Measurements from ENCODE around the gene GSTM1.
"Not testable (repeated sequence)": the region's sequence is repeated elsewhere in the genome, so short reads cannot be mapped to it uniquely, and the experiment has no call there.

The GSTM1 gene

DNA sequence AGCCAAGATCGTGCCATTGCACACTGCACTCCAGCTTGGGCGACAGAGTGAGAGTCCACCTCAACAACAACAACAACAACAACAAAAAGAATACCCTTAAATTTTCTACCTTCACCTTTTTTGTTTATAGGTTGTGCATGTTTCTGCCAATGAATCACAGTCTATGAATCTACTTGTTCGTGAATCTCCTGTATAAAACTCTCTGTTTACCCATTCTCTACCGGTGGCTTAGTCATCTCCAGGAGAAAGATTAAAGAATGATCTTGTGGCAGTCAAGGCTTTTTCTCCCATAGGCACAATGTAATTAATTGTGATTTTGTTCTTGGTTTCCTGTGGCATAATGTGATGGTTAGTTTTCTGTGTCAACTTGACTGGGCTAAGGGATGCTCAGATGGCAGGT lies 10.2 kb downstream of the GSTM1 start:
- DNase-seq (ENCODE audit: low read depth), result not testable (repeated sequence)

DNA sequence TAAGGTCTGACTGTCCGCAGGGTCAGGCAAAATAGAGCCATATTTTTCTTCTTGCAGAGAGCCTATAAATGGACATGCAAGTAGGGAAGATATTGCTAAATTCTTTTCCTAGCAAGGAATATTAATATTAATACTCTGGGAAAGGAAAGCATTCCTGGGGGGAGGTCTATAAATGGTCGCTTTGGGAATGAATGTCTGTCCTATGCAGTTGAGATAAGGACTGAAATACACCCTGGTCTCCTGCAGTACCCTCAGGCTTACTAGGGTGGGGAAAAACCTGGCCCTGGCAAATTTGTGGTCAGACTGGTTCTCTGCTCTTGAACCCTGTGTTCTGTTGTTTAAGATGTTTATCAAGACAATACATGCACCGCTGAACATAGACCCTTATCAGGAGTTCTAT lies 15.3 kb downstream of the GSTM1 start:
- not testable (repeated sequence) for DNase-seq (ENCODE audit: low read depth)

DNA sequence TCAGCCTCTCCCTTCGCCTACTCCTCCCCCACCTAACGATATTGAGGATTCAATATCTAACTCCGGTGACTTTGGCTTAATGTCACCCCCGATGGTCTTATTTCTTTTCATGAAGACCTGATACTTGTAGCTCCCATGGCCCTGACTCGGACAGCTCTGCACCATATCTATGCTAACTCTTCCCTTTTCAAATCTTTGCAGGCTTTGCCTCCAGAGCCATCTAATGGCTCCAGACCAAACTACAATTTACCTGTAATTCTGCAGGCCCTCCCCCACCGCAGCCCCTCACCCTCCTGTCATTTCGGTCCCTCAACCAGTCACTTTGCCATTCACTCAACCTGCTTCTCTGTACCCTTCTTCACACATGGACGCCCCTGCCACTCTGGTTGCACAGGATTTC lies 16.6 kb downstream of the GSTM1 start:
- DNase-seq (ENCODE audit: low read depth), result no peak

DNA sequence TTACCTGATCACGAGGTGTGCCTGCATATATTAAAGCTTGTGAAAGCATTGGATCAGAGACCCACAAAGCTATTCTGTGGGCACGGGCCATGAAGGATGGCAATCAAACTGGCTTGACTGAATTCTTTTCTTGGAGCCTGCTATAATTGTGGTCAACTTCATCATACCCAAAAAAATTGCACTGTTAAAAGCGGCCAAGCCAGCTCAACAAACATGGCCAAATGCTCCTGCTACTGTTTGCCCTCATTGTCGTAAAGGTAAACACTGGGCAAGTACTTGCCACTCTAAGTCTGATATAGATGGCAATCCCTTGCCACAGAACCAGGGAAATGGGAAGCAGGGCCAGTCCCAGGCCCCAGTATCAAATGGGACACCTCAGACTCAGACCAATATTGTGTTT lies 17.8 kb downstream of the GSTM1 start:
- no peak for DNase-seq (ENCODE audit: low read depth)

DNA sequence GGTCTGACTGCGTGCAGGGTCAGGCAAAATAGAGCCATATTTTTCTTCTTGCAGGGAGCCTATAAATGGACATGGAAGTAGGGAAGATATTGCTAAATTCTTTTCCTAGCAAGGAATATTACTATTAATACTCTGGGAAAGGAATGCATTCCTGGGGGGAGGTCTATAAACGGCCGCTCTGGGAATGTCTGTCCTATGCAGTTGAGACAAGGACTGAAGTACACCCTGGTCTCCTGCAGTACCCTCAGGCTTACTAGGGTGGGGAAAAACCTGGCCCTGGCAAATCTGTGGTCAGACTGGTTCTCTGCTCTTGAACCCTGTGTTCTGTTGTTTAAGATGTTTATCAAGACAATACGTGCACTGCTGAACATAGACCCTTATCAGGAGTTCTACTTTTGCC lies 21.3 kb downstream of the GSTM1 start:
- not testable (repeated sequence) for DNase-seq (ENCODE audit: low read depth)

DNA sequence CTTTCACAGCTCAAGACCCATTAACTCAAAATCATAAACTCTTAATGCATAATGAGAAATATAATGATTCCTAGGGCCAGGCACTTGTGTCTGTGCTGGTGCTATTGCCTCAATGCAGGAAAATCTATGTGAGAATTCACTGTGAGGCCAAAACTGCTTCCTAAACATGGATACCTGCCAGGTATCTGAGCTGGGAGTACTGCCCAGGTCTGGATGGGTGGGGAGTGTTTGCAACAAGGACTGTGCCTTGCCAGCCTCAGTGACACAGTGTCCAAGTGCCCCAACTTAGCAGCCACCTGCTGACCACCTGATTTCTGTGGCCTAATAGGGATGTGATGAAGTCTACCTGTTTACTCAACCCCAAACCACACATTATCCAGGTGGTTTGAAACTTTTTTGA lies 22.2 kb downstream of the GSTM1 start:
- not testable (repeated sequence) for DNase-seq (ENCODE audit: low read depth)

DNA sequence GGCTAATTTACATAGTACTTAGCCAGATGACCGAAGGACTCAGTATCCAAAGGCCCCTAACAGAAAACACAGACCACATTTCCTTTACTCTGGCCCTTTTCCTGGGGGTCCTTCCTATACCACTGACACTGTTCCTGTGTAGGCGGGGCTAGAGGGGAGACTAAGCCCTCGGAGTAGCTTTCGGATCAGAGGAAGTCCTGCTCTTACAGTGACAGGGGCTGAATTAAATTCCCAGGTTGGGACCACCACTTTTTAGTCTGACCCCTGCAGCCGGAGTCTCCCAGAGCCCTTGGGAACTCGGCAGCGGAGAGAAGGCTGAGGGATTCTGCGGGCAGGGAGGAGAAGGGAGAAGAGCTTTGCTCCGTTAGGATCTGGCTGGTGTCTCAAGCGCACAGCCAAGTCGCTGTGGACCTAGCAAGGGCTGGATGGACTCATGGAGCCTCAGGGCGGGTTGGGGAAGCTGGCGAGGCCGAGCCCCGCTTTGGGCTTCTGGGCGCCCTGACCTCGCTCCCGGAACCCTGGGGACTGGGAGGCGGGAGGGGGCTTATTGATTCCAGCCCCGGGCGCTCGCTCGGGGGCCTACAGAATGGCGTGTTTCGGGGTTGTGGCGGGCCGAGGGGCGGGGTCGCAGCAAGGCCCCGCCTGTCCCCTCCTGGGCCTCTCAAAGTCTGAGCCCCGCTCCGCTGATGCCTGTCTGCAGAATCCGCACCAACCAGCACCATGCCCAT lies 24.1 kb downstream of the GSTM1 start, which contains the start of gene GSTM5:
Gene GSTM5, plus strand, starts transcription at position 659 of the 728 bp plus-strand sequence. Its CDS starts 62 bp downstream, at position 721.
- DNase-seq (ENCODE audit: low read depth), result not testable (repeated sequence)

DNA sequence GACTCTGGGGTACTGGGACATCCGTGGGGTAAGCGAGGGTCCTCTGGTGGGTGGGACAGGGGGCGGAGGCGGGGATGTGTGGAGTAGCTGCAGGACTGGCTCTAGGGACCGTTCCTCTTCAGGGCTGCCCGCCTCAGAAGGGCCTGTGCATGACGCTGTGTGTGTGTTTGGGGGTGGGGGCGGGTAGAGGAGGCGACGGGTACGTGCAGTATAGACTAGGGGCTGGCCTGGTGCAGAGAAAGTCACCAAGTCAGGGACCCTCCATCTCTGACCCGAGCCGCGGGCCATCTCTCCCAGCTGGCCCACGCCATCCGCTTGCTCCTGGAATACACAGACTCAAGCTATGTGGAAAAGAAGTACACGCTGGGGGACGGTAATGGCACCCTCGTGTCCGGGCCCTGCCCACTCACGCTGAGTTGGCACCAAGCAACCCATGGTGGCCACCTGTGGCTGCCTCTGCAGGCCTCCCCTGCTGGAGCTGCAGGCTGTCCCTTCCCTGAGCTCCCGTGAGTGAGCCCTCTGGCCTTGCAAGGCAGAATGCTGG lies 24.8 kb downstream of the GSTM1 start:
- no peak for DNase-seq (ENCODE audit: low read depth)

DNA sequence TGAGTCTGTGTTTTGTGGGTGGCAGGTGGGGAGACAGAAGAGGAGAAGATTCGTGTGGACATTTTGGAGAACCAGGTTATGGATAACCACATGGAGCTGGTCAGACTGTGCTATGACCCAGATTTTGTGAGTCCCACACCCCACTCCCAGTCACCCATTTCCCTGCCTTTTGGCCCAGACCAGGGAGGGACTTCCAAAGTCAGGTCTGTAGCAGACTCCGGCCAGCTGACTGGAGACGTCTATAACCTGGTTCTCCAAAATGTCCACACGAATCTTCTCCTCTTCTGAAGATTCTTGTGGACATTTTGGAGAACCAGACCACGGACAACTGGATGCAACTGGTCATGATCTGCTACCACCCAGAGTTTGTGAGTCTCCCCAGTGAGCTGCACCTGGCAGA lies 26.0 kb downstream of the GSTM1 start:
- DNase-seq (ENCODE audit: low read depth), result no peak

DNA sequence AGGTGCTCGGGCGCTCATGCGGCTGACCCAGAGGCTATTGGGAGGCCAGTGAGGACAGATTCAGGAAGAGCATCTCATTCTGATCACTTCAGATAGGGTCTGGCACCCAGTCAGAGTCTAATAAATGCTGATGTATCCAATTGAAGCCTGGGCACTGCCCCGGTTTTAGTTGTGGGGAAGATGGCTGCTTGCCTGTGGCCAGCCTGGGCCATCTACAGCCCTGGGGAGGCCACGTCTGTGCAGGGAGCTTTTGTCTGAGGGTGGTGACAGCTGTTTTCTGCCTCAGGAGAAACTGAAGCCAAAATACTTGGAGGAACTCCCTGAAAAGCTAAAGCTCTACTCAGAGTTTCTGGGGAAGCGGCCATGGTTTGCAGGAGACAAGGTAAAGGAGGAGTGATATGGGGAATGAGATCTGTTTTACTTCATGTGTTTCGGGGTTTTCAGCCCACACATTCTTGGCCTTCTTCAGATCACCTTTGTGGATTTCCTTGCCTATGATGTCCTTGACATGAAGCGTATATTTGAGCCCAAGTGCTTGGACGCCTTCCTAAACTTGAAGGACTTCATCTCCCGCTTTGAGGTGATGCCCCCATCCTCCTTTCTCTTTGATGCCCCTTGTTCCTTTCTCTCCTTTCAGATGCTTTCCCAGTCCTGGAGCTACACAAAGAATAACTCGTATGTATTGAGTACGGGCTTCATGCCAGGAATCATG lies 27.2 kb downstream of the GSTM1 start:
- DNase-seq (ENCODE audit: low read depth), result no peak

DNA sequence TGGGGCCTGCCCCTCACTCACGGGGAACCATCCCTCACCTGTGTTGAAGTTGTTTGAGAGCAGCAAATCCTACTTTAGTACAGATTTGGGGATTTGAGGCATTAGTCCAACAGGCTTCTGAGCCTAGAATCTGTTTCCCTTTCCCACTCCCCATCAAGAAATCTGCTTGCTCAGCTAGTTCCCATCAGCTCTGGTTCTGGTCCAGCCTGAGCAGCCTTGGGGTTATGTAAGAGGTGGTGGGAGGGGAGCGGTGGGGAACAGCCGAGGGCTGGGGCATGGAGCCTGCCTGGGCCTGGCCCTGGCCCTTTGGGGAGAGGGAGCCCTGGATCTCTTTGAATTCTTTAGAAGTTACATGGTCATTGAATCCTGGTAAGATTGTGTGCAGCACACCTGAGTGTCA lies 28.5 kb downstream of the GSTM1 start:
- no peak for DNase-seq (ENCODE audit: low read depth)

DNA sequence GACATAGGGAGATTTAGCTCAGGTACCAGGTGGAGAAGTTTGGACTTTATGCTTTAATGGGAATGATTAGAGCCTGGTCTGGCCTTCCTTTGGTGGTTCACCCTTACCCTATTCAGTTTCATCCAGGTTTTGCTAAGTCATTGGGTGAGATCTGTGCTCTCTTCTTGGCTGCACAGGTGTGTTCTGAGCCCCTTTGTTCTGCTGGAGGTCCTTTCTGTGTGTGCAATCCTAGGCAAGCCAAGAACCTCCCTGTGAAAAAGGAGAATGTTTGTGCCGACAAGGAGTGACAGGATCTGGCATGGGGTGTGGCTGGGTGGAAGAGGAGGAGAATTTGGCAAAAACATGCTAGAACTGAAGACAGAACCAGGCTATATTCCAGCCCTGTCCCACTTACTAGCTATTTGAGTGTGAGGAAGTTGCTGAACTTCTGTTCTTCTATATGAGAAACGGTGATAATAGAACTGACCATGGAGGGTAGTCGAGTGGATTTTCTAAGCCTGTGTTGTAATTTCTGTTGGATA lies 29.0 kb downstream of the GSTM1 start:
- DNase-seq (ENCODE audit: low read depth), result no peak

DNA sequence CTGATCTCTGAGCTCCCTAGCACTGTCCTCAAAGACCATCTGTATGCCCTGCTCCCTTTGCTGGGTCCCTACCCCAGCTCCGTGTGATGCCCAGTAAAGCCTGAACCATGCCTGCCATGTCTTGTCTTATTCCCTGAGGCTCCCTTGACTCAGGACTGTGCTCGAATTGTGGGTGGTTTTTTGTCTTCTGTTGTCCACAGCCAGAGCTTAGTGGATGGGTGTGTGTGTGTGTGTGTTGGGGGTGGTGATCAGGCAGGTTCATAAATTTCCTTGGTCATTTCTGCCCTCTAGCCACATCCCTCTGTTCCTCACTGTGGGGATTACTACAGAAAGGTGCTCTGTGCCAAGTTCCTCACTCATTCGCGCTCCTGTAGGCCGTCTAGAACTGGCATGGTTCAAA lies 30.1 kb downstream of the GSTM1 start:
- no peak for DNase-seq (ENCODE audit: low read depth)

DNA sequence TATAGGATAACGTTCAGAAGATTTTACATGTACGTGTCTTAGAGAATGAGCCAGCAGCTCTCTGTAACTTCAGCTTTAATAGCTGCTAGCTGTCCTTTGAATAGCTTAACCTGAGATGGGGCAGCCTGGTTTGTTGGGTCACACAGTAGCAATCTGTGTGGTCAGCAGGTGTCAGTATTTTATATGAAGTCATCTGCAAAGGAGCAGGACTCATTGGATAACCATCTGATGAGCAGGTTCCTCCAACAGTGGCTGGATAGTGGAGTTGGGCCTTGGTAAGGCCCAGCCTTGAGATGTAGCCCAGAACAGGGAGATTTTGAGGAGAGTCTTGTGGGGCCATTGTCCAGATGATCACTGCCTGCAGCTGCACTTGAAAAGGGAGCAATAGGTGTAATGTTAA lies 30.9 kb downstream of the GSTM1 start:
- no peak for DNase-seq (ENCODE audit: low read depth)

DNA sequence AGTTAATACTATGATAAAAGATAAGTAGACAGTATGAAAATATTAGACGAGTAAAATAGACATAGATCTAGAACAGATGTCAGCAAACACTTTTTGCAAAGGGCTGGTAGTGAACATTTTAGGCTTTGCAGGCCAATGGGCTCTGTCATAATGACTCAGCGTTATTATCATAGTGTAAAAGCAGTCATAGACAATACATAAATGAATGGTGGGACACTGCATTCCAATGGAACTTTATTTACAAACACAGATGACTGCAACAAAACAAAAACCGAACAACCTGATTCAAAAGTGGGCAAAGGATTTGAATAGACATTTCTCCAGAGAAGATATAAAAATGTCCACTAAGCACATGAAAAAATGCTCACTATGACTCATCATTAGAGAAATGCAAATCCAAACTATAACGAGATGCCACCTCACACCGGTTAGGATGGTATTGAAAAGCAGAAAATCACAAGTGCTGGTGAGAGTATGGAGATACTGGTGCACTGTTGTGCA lies 31.8 kb downstream of the GSTM1 start:
- no peak for DNase-seq (ENCODE audit: low read depth)

DNA sequence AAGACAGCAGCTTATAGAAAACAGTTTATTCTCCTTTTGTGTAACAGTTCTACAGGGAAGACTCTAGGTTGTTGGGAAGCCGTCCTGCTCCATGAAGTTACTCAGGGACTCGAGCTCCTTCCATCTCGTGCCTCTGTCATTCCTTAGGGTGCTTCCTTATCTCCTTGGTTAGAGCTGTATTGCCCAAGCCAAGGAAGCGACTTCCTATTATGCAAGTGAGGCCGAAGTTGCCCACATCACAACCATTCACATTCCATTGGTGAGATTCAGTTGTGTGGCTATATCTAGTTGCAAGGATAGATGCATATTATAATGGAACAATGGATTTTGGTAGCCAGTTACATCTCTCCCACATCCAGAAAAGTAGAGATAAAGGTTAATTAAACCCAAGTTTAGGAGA lies 33.4 kb downstream of the GSTM1 start:
- DNase-seq (ENCODE audit: low read depth), result no peak

DNA sequence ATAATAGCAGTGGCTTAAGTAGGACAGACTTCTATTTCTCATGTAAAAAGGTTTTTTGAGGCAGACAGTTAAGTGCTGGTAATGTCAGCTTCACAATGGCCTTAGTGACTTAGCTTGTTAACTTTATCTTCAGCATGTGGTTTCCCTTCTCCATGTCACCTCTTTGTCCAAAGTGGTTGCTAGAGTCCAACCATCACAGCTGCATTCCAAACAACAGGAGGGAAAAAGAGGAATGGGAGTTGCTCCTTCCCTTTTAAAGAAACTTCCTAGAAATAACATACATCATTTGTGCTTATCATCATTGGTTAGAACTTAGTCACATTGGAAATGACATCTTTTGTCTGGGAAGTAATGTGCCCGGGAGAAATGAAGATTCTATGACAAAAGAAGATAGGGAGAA lies 34.4 kb downstream of the GSTM1 start:
- no peak for DNase-seq (ENCODE audit: low read depth)

DNA sequence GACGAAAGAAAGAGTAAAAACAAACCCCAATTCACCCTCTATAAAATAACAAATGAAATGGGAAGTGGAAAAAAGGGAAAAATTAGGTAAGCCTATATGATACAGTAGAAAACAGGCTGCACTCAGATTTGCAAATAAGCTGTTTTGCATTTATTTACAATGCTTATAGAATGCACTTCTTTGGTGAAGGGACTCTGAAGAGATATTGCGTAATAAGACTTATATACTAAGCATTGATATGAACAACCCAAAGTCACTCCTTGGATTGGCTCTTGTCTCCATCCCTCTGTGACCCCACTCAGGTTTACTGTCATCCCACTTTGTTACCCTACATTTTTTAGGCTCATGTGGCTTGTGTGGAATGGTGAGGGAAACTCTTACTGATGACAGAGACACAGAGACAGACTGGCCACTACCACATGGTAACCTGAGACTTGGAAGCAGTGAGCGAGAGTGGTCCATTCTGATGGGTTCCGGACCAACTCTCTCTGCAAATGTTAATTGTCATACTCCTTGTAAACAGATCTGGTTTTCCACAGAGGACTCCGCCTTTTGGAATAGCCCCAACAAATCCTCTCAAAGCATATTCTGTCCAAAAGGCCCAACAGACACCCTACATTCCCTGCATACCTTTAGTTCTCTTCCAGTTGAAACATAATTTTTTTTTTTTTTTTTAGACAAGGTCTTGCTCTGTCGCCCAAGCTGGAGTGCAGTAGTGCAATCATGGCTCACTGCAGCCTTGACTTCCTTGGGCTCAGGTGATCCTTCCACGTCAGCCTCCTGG lies 35.5 kb downstream of the GSTM1 start:
- DNase-seq (ENCODE audit: low read depth), result no peak

DNA sequence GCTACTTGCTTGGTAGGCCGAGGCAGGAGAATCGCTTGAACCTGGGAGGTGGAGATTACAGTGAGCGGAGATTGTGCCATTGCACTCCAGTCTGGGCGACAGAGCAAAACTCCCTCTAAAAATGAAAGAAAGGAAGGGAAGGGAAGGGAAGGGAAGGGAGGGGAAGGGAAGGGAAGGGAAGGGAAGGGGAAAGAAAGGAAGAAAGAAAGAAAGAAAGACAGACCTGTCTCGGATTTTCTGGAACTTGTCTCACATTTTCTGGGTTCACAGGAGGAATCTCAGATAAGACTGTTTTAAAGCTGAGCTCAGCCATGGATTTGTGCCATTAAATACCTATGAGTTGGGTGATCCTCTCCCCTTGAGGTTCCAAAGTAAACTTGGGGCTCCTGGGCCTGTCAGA lies 37.3 kb downstream of the GSTM1 start:
- no peak for DNase-seq (ENCODE audit: low read depth)

DNA sequence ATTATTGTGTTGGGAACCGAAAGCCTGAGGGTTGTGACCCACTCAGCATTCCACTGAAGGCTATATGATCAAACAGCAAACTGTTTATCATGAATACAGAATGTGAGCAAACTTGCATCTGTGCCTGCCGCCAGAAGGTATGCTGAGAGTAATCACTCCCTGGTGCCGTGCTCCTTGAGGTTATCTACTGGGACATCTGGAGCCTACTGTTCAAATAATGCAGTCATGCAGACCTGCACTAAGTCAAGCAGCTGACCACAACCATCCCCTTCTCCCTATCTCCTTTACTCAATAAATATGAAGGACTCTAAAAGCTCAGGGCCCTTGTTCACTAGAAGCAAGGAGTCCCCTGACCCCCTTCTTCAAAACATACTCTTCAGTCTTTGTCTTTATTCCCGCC lies 37.9 kb downstream of the GSTM1 start:
- no peak for DNase-seq (ENCODE audit: low read depth)

DNA sequence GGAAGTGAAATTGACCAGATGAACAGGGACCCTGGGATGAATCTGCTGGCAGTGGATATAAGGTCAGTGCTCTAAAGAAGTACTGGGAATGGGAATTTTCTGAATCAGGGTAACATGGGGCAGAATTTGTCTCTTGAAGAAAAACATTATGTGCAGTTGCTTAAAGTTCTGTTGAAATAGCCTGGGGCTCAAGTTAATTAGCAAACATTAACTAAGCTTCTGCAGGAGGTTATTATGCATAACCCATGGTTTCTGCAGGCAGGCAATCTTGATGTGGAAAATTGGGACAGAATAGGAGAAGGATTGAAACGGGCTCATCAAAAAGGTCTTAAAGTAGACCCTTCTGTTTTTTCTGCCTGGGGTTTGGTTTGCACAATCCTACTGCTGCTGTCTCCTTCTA lies 38.4 kb downstream of the GSTM1 start:
- no peak for DNase-seq (ENCODE audit: low read depth)

DNA sequence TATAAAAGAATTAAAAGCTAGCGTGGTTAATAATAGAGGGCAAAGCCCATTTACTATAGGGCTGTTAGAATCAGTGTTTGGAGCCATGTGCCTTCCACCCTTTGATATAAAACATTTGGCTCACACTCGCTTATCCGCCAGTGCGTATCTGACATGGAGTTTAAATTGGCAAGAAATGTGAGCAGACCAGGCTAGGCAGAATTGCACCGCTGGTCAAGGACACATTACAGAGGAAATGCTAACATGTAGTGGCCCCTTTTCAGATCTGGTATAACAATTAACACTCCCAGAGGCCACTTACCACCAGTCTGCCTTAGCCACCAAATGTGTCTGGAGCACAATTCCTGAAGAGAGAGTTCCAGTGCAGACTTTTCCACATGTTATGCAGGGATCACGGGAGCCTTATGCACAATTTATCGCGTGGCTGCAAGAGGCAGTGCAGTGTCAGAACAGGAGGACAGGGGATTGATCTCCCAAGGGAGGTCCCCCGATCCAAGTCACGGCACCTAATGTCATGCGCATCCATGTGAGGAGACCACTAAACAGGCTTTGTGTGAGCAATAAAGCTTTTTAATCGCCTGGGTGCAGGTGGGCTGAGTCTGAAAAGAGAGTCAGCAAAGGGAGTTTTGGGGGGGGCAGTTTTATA lies 39.2 kb downstream of the GSTM1 start:
- no peak for DNase-seq (ENCODE audit: low read depth)

Data from activated T-helper 9 cell treated with anti-CD3 and anti-CD28 coated beads, Interleukin-2, amount 50 U/mL, for 16 hours (primary cell).